ENCODE measurements around the gene NTN4. TPM values are rescaled to one million over a fixed set of nuclear protein-coding genes. Genes with fewer than 3 reads are reported as not detected.

NTN4 gene
- total RNA-seq, 1 donor from 2014 or later: 60.3 TPM

Small RNAs within 50 kb of the gene (small RNA-seq; reads per million reads assigned to genes)
- gene RF00019 (not detected), gene RNU6-247P (not detected)

Other genes with a start within 250 kb of the NTN4 start
- 3.7 TPM for gene USP44, start 239.3 kb downstream of the NTN4 start, total RNA-seq
- 25.7 TPM for gene SNRPF, start 68.2 kb upstream of the NTN4 start, total RNA-seq
- not detected for gene CCDC38, start 151.8 kb upstream of the NTN4 start, total RNA-seq
- 0.82 TPM for gene AMDHD1, start 152.6 kb upstream of the NTN4 start, total RNA-seq
- not detected for gene HAL, start 205.6 kb upstream of the NTN4 start, total RNA-seq
- gene LTA4H, start 244.8 kb upstream of the NTN4 start, total RNA-seq: 37.5 TPM

Data from frontal cortex (tissue), 1 donor.